SK-N-SH (cell line): ENCODE measurements around the gene CRYM. TPM values are rescaled to one million over a fixed set of nuclear protein-coding genes. Genes with fewer than 3 reads are reported as not detected.

Source experiments
- CTCF ChIA-PET: fragments of 300-600, 350-600 bp; formaldehyde crosslinking; extraction: SDS; loops from one replicate; lab custom pipeline; 2021; lab: Yijun Ruan, JAX
- POLR2A ChIA-PET: fragments of 350-600 bp; sonication (Branson Sonifier 250); formaldehyde crosslinking; extraction: SDS; loops from one replicate; lab custom pipeline; 2020; ENCODE audit warnings: antibody characterized with exemption, inconsistent platforms; lab: Yijun Ruan, JAX
- DNase-seq: peaks from one replicate; pipeline ENCODE4 v3.0.0; 2012
- H2AFZ ChIP-seq: fragments of 200-600 bp; sonication (generic); 2 replicates; pipeline ENCODE4 v1.8.1; 2016; ENCODE audit warnings: antibody characterized with exemption, mild to moderate bottlenecking, low read depth
- H3F3A ChIP-seq: fragments of 200-600 bp; sonication (generic); replicated peaks from 2 replicates; pipeline ENCODE3; 2016; ENCODE audit warnings: antibody characterized with exemption, mild to moderate bottlenecking; ENCODE audit not compliant: insufficient read depth
- H3K27ac ChIP-seq, 2 experiments: fragments of 200-500 bp in 1 of 2; fragments of 200-600 bp in 1 of 2; sonication (Bioruptor generic) in 1 of 2; sonication (generic), shearing (Covaris generic) in 1 of 2; 2 replicates each; pipeline versions ENCODE4 v1.5.1 to v1.6.1; 2014 to 2016; ENCODE audit warnings: low read depth in 2 of 2, inconsistent platforms in 1 of 2, low read length in 1 of 2, mild to moderate bottlenecking in 1 of 2, mixed read lengths in 1 of 2
- H3K27me3 ChIP-seq: fragments of 200-600 bp; sonication (generic), shearing (Covaris generic); 2 replicates; pipeline ENCODE4 v1.6.1; 2016; ENCODE audit warnings: mixed run types; ENCODE audit not compliant: insufficient read depth
- H3K36me3 ChIP-seq, 2 experiments: fragments of 200-500 bp in 1 of 2; fragments of 200-600 bp in 1 of 2; sonication (Bioruptor generic) in 1 of 2; sonication (generic) in 1 of 2; replicated peaks in 1 of 2; 2 replicates each; pipeline versions ENCODE3 to v1.5.1; 2014 to 2016; ENCODE audit warnings: low read length in 1 of 2, mild to moderate bottlenecking in 1 of 2; ENCODE audit not compliant: insufficient read depth in 2 of 2, control insufficient read depth in 1 of 2
- H3K4me1 ChIP-seq, 2 experiments: fragments of 200-500 bp in 1 of 2; fragments of 200-600 bp in 1 of 2; sonication (Bioruptor generic) in 1 of 2; sonication (generic), shearing (Covaris generic) in 1 of 2; 2 replicates each; pipeline versions ENCODE4 v1.5.1 to v1.6.1; 2014 to 2016; ENCODE audit warnings: low read depth in 1 of 2, low read length in 1 of 2, mixed run types in 1 of 2; ENCODE audit not compliant: insufficient read depth in 2 of 2, control insufficient read depth in 1 of 2
- H3K4me2 ChIP-seq: fragments of 200-600 bp; sonication (generic), shearing (Covaris generic); 2 replicates; pipeline ENCODE4 v1.6.1; 2017; ENCODE audit warnings: mixed run types
- H3K4me3 ChIP-seq, 2 experiments: fragments of 200-500 bp in 1 of 2; fragments of 200-600 bp in 1 of 2; sonication (Bioruptor generic) in 1 of 2; sonication (generic), shearing (Covaris generic) in 1 of 2; 2 replicates each; pipeline versions ENCODE4 v1.5.1 to v1.8.1; 2014 to 2016; ENCODE audit warnings: low read depth in 2 of 2, inconsistent platforms in 1 of 2, low read length in 1 of 2, mild to moderate bottlenecking in 1 of 2, mixed read lengths in 1 of 2, moderate library complexity in 1 of 2
- H3K79me2 ChIP-seq: fragments of 200-600 bp; sonication (generic); 2 replicates; pipeline ENCODE4 v1.8.1; 2017; ENCODE audit warnings: mild to moderate bottlenecking; ENCODE audit not compliant: insufficient read depth
- H3K9ac ChIP-seq: fragments of 200-600 bp; sonication (generic); 2 replicates; pipeline ENCODE4 v1.6.1; 2017; ENCODE audit warnings: mixed run types
- H3K9me2 ChIP-seq: fragments of 200-600 bp; sonication (generic); 2 replicates; pipeline ENCODE4 v1.6.1; 2017; ENCODE audit warnings: mixed run types
- H3K9me3 ChIP-seq: fragments of 200-600 bp; sonication (generic); 2 replicates; pipeline ENCODE4 v1.6.1; 2017; ENCODE audit warnings: mixed run types, mild to moderate bottlenecking, moderate library complexity
- H4K20me1 ChIP-seq: fragments of 200-600 bp; sonication (generic); 2 replicates; pipeline ENCODE4 v1.6.1; 2017; ENCODE audit warnings: mild to moderate bottlenecking, mixed run types; ENCODE audit not compliant: insufficient read depth
- EP300 ChIP-seq, 2 experiments: IDR thresholded peaks; 2 replicates each; pipeline versions ENCODE4 v1.4.0 to v1.6.1; 2012; ENCODE audit warnings: borderline replicate concordance in 1 of 2, low read depth in 1 of 2, low read length in 1 of 2
- FOSL2 ChIP-seq: IDR thresholded peaks from 2 replicates; pipeline ENCODE4 v1.4.0; 2012; ENCODE audit warnings: low read depth, mild to moderate bottlenecking, moderate library complexity, borderline replicate concordance
- SIN3A ChIP-seq: IDR thresholded peaks from 2 replicates; pipeline ENCODE4 v1.6.1; 2012; ENCODE audit warnings: low read depth, mild to moderate bottlenecking, low read length, moderate library complexity, borderline replicate concordance
- SMC3 ChIP-seq: IDR thresholded peaks from 2 replicates; pipeline ENCODE4 v1.6.1; 2012; ENCODE audit warnings: low read depth, low read length, improper control_type of control experiment
- TAF1 ChIP-seq: IDR thresholded peaks from 2 replicates; pipeline ENCODE4 v1.6.1; 2012; ENCODE audit warnings: low read depth, mild to moderate bottlenecking, low read length, moderate library complexity, borderline replicate concordance
- TEAD4 ChIP-seq: IDR thresholded peaks from 2 replicates; pipeline ENCODE4 v1.4.0; 2012; ENCODE audit warnings: mild to moderate bottlenecking, borderline replicate concordance; ENCODE audit not compliant: insufficient read depth
- WGBS: methylation state at CpG from one replicate; pipeline ENCODE4 v1.1.6; 2017; ENCODE audit warnings: low lambda C conversion rate; 5-methylcytosine and 5-hydroxymethylcytosine counted together
- polyA plus RNA-seq, 3 experiments: library from polyadenylated mRNA; depleted of rRNA; stranded (reverse); fragments of >200 nt; gene quantifications; 2 replicates each; pipeline ENCODE4 v1.2.3, GENCODE V29; 2012
- TF ChIP-seq, protein P1 (sequence below): fragments of 150-350 bp; IDR thresholded peaks from 2 replicates; pipeline ENCODE4 v1.6.1; 2016; ENCODE audit warnings: mild to moderate bottlenecking, low read depth, low read length
- TF ChIP-seq, protein P2 (sequence below): IDR thresholded peaks from 2 replicates; pipeline ENCODE4 v1.4.0; 2012; ENCODE audit warnings: low read depth
- TF ChIP-seq, protein P3 (sequence below): IDR thresholded peaks from 2 replicates; pipeline ENCODE4 v1.6.1; 2012; ENCODE audit warnings: mild to moderate bottlenecking, low read depth, low read length, moderate library complexity
- TF ChIP-seq, protein P4 (sequence below): IDR thresholded peaks from 2 replicates; pipeline ENCODE4; 2012

Gene CRYM
- polyA plus RNA-seq, 1 of the 3 experiments (the other 2 are of a cell fraction): 1.8 TPM

DNA sequence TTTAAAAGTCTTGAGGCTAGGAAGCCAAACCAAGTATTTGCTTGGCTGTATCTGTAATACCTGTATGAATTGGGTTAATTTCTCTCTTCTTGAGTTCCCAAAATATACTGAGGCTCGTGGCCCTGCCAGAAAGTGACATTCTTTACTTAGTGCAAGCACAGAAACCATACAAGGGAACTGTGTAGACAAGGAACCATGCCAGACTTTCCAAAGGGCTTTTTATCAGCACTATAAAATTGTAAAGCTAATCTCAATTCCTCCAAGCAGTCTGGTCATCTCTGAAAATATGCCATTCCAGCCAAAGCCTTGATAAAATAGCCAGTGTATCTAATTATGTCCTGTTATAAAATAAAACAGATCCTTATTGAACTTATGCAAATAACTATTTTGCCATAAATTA is 7.2 kb upstream of the CRYM start:
- TF ChIP-seq TEAD4 (no peak), SIN3A (no peak), EP300 (IDR thresholded peaks at IDR 0.05; ENCODE audit: borderline replicate concordance in 1 of 2, low read depth in 1 of 2, low read length in 1 of 2) (no peak), SMC3 (no peak), FOSL2 (no peak), TAF1 (no peak)
- TF ChIP-seq, protein P1, sequence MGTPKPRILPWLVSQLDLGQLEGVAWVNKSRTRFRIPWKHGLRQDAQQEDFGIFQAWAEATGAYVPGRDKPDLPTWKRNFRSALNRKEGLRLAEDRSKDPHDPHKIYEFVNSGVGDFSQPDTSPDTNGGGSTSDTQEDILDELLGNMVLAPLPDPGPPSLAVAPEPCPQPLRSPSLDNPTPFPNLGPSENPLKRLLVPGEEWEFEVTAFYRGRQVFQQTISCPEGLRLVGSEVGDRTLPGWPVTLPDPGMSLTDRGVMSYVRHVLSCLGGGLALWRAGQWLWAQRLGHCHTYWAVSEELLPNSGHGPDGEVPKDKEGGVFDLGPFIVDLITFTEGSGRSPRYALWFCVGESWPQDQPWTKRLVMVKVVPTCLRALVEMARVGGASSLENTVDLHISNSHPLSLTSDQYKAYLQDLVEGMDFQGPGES: no peak
- TF ChIP-seq, protein P2, sequence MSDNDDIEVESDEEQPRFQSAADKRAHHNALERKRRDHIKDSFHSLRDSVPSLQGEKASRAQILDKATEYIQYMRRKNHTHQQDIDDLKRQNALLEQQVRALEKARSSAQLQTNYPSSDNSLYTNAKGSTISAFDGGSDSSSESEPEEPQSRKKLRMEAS: no peak
- TF ChIP-seq, protein P3, sequence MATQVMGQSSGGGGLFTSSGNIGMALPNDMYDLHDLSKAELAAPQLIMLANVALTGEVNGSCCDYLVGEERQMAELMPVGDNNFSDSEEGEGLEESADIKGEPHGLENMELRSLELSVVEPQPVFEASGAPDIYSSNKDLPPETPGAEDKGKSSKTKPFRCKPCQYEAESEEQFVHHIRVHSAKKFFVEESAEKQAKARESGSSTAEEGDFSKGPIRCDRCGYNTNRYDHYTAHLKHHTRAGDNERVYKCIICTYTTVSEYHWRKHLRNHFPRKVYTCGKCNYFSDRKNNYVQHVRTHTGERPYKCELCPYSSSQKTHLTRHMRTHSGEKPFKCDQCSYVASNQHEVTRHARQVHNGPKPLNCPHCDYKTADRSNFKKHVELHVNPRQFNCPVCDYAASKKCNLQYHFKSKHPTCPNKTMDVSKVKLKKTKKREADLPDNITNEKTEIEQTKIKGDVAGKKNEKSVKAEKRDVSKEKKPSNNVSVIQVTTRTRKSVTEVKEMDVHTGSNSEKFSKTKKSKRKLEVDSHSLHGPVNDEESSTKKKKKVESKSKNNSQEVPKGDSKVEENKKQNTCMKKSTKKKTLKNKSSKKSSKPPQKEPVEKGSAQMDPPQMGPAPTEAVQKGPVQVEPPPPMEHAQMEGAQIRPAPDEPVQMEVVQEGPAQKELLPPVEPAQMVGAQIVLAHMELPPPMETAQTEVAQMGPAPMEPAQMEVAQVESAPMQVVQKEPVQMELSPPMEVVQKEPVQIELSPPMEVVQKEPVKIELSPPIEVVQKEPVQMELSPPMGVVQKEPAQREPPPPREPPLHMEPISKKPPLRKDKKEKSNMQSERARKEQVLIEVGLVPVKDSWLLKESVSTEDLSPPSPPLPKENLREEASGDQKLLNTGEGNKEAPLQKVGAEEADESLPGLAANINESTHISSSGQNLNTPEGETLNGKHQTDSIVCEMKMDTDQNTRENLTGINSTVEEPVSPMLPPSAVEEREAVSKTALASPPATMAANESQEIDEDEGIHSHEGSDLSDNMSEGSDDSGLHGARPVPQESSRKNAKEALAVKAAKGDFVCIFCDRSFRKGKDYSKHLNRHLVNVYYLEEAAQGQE: no peak
- TF ChIP-seq, protein P4, sequence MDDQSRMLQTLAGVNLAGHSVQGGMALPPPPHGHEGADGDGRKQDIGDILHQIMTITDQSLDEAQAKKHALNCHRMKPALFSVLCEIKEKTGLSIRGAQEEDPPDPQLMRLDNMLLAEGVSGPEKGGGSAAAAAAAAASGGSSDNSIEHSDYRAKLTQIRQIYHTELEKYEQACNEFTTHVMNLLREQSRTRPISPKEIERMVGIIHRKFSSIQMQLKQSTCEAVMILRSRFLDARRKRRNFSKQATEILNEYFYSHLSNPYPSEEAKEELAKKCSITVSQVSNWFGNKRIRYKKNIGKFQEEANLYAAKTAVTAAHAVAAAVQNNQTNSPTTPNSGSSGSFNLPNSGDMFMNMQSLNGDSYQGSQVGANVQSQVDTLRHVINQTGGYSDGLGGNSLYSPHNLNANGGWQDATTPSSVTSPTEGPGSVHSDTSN: no peak
- Histone ChIP-seq H3K4me3 (no peak overlapping the region), H3F3A (no peaks in the 10 kb centered on the region), H3K27me3 (peaks cover 18% of the 10 kb centered on the region; the same call in 1 of the 2 replicates), H2AFZ (no peak overlapping the region), H4K20me1 (no peaks in the 10 kb centered on the region), H3K4me2 (no peak overlapping the region), H3K36me3 (no peaks in the 10 kb centered on the region), H3K27ac (no peak overlapping the region), H3K9me2 (no peaks in the 10 kb centered on the region), H3K9ac (no peak overlapping the region), H3K79me2 (no peaks in the 10 kb centered on the region), H3K9me3 (no peaks in the 10 kb centered on the region), H3K4me1 (no peaks in the 10 kb centered on the region)
- WGBS: 25% methylated on average over 1 of the region's 1 CpG
- ChIA-PET CTCF (interaction anchor here (0.7 to 1.7 kb wide), 7 partner anchors 8 to 129 kb away, joined by 3 to 12 read pairs (median 5); no protein-coding TSS in a partner anchor), POLR2A (no interaction called here)
- DNase-seq: no peak
